Measurements from ENCODE around the gene ELOVL1. TPM values are rescaled to one million over a fixed set of nuclear protein-coding genes. Genes with fewer than 3 reads are reported as not detected.

The ELOVL1 gene
- total and polyA plus RNA-seq, 2 of the 13 experiments (the other 11 are each of a cell fraction or from before 2014, with no cell fraction given): 55.2 to 77.4 TPM

- TF ChIP-seq PBX2 (CRISPR knock-in tag; IDR thresholded peaks at IDR 0.05) (no peak), POGK (CRISPR knock-in tag; conservative IDR thresholded peaks at IDR 0.05) (no peak; the same call in 1 of the 2 replicates), GATA4 (IDR thresholded peaks at IDR 0.05; ENCODE audit: borderline replicate concordance, low read depth) (no peak; the same call in 1 of the 2 replicates), RARG (CRISPR knock-in tag; IDR thresholded peaks at IDR 0.05; ENCODE audit: low read depth) (no peak), NPAS2 (CRISPR knock-in tag; IDR thresholded peaks at IDR 0.05; ENCODE audit: borderline replicate concordance) (no peak), CTCF (CRISPR knock-in tag; IDR thresholded peaks at IDR 0.05) (peak; percentile 28; the same call in 1 of the 2 replicates), ZNF530 (CRISPR knock-in tag; IDR thresholded peaks at IDR 0.05; ENCODE audit: low read depth) (no peak), ZNF24 (IDR thresholded peaks at IDR 0.05) (no peak), POLR2AphosphoS2 (IDR thresholded peaks at IDR 0.05; ENCODE audit: low read depth, low read length) (no peak), SMC3 (IDR thresholded peaks at IDR 0.05; ENCODE audit: low read length) (no peak), SKI (IDR thresholded peaks at IDR 0.05; ENCODE audit: partially characterized antibody) (peak; percentile 7), TAF15 (IDR thresholded peaks at IDR 0.05; ENCODE audit: low read depth, low read length, poor library complexity, severe bottlenecking) (peak; percentile 58), RBM39 (IDR thresholded peaks at IDR 0.05; ENCODE audit: low read depth, low read length, poor library complexity, severe bottlenecking) (peak; percentile 35), ZNF607 (CRISPR knock-in tag; IDR thresholded peaks at IDR 0.05; ENCODE audit: borderline replicate concordance) (peak; percentile 64; the same call in 1 of the 2 replicates), ATF1 (CRISPR knock-in tag; IDR thresholded peaks at IDR 0.05) (no peak), PHF20 (CRISPR knock-in tag; IDR thresholded peaks at IDR 0.05) (peak; percentile 63), ZNF296 (CRISPR knock-in tag; conservative IDR thresholded peaks at IDR 0.05) (0 out of 2 replicates have a peak, but pooled peaks have one; percentile 59), FOXK2 (IDR thresholded peaks at IDR 0.05) (0 out of 2 replicates have a peak, but pooled peaks have one; percentile 30), ZNF558 (CRISPR knock-in tag; IDR thresholded peaks at IDR 0.05; ENCODE audit: borderline replicate concordance) (no peak; the same call in 1 of the 2 replicates), KAT2B (IDR thresholded peaks at IDR 0.05; ENCODE audit: borderline replicate concordance, low read depth, low read length) (no peak), ZNF441 (CRISPR knock-in tag; IDR thresholded peaks at IDR 0.05; ENCODE audit: borderline replicate concordance) (peak; percentile 85), PRDM4 (CRISPR knock-in tag; IDR thresholded peaks at IDR 0.05; ENCODE audit: borderline replicate concordance) (no peak), SOX5 (CRISPR knock-in tag; IDR thresholded peaks at IDR 0.05; ENCODE audit: borderline replicate concordance) (peak; percentile 45; the same call in 1 of the 2 replicates)
These were observed 18.8 kb downstream of the ELOVL1 start (continued) for GRCh38 chr1:43348809-43349593.
